AG09309 (cell line): ENCODE results near the gene GLE1.

Source experiments
- DNase-seq: peaks from one replicate; pipeline ENCODE4 v3.0.0-alpha.2; 2010; ENCODE audit warnings: low read depth
- H3K4me3 ChIP-seq: 2 replicates; pipeline ENCODE4 v1.5.1; 2011; ENCODE audit warnings: mild to moderate bottlenecking, low read depth, low read length, moderate library complexity; ENCODE audit not compliant: control insufficient read depth
- TF ChIP-seq, protein P1 (sequence below): IDR thresholded peaks from 2 replicates; pipeline ENCODE4 v1.5.1; 2011; ENCODE audit warnings: mild to moderate bottlenecking, low read depth, low read length, inconsistent platforms; ENCODE audit not compliant: insufficient read depth, control insufficient read depth; ENCODE audit errors: missing control alignments

GLE1 gene

DNA sequence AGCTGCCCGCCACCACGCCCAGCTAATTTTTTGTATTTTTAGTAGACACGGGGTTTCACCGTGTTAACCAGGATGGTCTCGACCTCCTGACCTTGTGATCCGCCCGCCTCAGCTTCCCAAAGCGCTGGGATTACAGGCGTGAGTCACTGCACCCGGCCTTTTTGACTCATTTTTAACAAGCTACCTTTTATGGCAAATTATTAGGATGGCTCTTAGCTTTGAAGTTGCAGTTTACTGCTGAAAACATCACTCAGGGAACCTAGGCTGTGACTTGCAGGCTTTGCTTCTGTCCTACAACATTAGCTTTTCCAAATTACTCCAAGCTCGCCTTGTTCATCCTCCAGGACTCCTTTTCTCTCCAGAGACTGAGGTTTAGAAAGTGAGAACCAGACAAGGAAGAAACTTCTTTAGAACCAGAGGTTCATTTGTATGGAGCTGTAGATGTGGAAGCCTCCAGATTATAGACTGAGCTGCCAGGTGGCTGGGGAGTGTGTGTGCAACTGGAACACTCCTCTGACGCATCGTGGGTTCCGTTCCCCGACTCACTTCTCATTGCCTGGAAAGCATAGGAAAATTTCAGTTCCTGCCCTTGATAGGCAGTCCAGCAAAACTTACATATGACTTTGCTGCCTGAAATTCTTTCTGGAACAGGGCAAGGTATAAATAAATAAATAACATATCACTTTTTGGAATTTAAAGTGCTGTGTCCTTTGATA, 24.1 kb downstream of the GLE1 start:
- no peak overlapping the region for H3K4me3 ChIP-seq
- no peak for DNase-seq
- TF ChIP-seq, protein P1, sequence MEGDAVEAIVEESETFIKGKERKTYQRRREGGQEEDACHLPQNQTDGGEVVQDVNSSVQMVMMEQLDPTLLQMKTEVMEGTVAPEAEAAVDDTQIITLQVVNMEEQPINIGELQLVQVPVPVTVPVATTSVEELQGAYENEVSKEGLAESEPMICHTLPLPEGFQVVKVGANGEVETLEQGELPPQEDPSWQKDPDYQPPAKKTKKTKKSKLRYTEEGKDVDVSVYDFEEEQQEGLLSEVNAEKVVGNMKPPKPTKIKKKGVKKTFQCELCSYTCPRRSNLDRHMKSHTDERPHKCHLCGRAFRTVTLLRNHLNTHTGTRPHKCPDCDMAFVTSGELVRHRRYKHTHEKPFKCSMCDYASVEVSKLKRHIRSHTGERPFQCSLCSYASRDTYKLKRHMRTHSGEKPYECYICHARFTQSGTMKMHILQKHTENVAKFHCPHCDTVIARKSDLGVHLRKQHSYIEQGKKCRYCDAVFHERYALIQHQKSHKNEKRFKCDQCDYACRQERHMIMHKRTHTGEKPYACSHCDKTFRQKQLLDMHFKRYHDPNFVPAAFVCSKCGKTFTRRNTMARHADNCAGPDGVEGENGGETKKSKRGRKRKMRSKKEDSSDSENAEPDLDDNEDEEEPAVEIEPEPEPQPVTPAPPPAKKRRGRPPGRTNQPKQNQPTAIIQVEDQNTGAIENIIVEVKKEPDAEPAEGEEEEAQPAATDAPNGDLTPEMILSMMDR, result no peak

DNA sequence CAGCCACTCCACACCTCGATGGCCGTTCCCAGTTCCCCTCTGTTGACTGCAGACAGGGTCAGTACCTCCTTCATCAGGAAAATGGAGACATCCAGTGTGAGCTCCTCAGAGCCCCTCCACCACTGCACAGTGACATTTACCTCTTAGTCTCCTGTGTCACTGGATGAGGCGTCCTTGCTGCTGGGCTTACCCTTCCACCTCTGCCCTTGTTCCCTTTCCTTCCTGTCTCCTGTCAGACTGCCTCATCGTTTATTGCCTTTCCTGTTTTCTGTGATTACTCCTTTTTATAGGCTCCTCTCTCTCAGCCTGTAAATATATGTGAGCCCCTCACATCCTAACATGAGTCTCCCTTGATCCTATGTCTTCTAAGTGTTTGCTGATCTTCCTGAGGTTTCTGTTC, 24.7 kb downstream of the GLE1 start:
- TF ChIP-seq, protein P1, result no peak
- no peak overlapping the region for H3K4me3 ChIP-seq
- no peak for DNase-seq

DNA sequence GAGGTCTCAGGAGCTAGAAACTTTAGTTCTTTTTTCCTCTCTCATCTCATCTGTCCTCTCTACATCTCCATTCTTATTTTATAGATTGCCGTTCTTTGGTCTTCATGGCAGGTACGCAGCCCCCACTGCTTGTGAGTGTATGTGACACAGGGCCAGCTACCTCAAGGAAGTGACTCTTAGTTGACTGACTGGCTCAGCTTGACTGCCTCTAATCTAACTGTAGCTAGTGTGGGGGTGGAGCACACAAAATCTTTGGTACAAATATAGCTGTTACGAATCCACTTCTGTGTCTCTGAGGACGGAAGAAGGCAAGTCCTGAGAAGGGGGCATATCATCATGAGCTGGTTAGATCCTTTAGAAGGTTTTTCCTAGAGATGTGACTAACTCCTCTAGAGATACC, 28.1 kb downstream of the GLE1 start:
- TF ChIP-seq, protein P1, result no peak
- no peak for DNase-seq
- no peak overlapping the region for H3K4me3 ChIP-seq

DNA sequence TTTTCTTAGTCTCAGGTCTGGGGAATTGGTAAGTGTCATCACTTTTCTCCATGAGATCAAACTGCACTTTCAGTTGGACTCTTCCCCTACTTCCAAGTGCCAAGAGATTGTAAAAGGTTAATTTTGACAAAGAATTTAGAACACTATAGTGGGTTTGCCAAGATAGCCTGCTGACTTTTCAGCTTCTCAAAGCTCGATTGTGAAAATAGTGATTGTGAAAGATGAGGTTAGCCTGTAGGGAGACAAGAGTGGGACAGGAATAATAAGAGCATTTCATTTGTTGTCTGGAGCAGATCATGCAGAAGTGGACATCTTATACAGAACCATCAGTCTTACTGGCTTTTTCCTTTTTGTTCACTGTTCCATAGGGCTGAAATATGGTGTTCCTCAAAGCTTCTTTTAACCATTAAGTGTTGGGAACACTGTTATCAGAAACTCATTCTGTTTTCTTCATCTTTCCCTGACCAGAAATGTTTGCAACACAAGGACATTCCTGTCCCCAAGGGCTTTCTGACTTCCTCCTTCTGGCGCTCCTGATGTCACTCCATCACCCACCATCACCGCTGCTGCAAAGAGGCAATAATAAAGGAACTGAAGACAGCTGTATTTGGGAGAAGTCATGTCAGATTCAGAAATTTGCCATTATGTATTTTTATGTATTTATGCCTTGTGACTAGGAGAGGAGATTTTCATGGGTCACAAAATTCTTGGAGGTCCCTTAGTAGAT, 36.3 kb downstream of the GLE1 start:
- TF ChIP-seq, protein P1, result no peak
- DNase-seq, result no peak
- no peak overlapping the region for H3K4me3 ChIP-seq

DNA sequence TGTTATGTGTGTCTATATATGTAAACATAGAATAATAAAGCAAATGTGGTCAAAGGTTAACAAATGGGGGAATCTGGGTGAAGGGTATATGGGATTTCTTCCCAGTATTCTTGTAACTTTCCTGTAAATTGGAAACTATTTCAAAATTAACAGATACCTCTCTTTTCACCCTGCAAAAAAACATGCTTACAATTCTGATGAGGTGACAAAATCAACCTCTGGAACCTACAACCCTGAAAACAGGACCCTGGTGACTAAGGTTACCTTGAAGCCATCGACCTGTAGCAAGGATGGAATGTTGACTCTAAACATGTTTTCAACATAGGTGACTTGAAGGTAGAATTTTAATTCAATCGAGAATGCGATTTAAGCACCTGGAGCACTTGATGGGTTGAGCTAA, 42.0 kb downstream of the GLE1 start:
- TF ChIP-seq, protein P1, result no peak
- DNase-seq, result no peak
- H3K4me3 ChIP-seq, result no peak overlapping the region

DNA sequence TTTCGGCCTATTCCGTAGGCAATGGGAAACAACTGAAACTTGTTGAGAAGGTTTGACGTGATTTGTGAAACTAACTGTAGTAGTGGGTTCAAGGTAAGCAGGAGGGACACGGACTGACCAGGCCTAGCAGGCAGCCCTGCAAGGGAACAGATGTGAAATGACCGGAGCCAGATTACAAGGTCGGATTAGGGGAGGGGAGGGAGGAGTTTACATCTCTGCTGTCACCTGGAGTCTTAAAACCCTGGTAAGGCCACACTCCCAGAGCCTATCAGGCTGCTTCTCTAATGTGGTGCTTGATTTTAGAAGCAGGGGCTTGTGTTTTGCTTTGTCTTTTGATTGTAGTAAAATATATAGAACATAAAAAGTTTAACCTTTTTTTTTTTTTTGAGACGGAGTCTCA, 44.4 kb downstream of the GLE1 start:
- TF ChIP-seq, protein P1, result no peak
- H3K4me3 ChIP-seq, result no peak overlapping the region

More for the DNA sequence above, 44.4 kb downstream of the GLE1 start:
- DNase-seq, result no peak
